Measurements from ENCODE around the gene SULT6B1. TPM values are rescaled to one million over a fixed set of nuclear protein-coding genes. Genes with fewer than 3 reads are reported as not detected.

Gene SULT6B1
- total RNA-seq, 1 experiment from 2014 or later: not detected

GRCh38 chr2:37146062-37146461, 42.4 kb downstream of the SULT6B1 start:
- H3K4ac ChIP-seq (ENCODE audit: low read depth, low read length): no peak overlapping the region
- no peak overlapping the region for H4K8ac ChIP-seq (replicated peaks; ENCODE audit: insufficient read length, low read depth, low read length)
- no peak overlapping the region for H3K27ac ChIP-seq (ENCODE audit: insufficient read length, low read depth, low read length)
- H3T11ph ChIP-seq (ENCODE audit: low read length): no peak overlapping the region
- H2BK12ac ChIP-seq (ENCODE audit: insufficient read length, low read depth, low read length): no peak overlapping the region
- H3K14ac ChIP-seq (ENCODE audit: insufficient read depth, low read length): no peak overlapping the region
- no peak overlapping the region for H2BK120ac ChIP-seq (ENCODE audit: low read depth, low read length, poor library complexity, severe bottlenecking)
- no peak overlapping the region for H4K91ac ChIP-seq (ENCODE audit: insufficient read length, low read depth, low read length)
- H3K18ac ChIP-seq (ENCODE audit: insufficient read length, low read depth, low read length): no peak overlapping the region
- no peak overlapping the region for H3K56ac ChIP-seq (ENCODE audit: insufficient read length, low read depth, low read length)
- no peaks in the 10 kb centered on the region for H3K27me3 ChIP-seq (ENCODE audit: insufficient read depth, low read length)
- TF ChIP-seq CTCF (conservative IDR thresholded peaks at IDR 0.05): no peak
- no peak overlapping the region for H3K23ac ChIP-seq (ENCODE audit: insufficient read length, low read depth, low read length)
- no peak overlapping the region for H2AFZ ChIP-seq (ENCODE audit: low read length)
- no peak overlapping the region for H3K4me2 ChIP-seq (ENCODE audit: insufficient read depth, insufficient read length, low read length)
- no peak overlapping the region for H4K5ac ChIP-seq (ENCODE audit: insufficient read length, low read depth, low read length)
- no peaks in the 10 kb centered on the region for H3K79me2 ChIP-seq (ENCODE audit: insufficient read depth, low read length)
- no peak for DNase-seq
- H3K79me1 ChIP-seq (ENCODE audit: insufficient read depth, low read depth, low read length, poor library complexity, severe bottlenecking): peaks cover 2% of the 10 kb centered on the region
- H2BK20ac ChIP-seq (ENCODE audit: low read depth, low read length, poor library complexity, severe bottlenecking): no peak overlapping the region
- H2BK15ac ChIP-seq (ENCODE audit: low read depth, low read length): no peak overlapping the region
- H3K4me3 Mint-ChIP-seq: no peak overlapping the region
- no peaks in the 10 kb centered on the region for H3K4me1 ChIP-seq (ENCODE audit: insufficient read depth, low read length)
- H3K27me3 Mint-ChIP-seq (ENCODE audit: low read depth): no peaks in the 10 kb centered on the region
- H3K36me3 Mint-ChIP-seq (ENCODE audit: insufficient read depth in 1 of 3, low read depth in 3 of 3): peaks cover 10 to 53% (median 43%) of the 10 kb centered on the region in 3 experiments; a peak in 6 of 7 replicates
- H3K27ac Mint-ChIP-seq: no peak overlapping the region
- no CpG with 5 or more reads among the region's 2 CpGs for WGBS (ENCODE audit: extremely low coverage, insufficient read length, low lambda C conversion rate)
- H2BK5ac ChIP-seq (ENCODE audit: insufficient read length, low read length): no peak overlapping the region
- no peaks in the 10 kb centered on the region for H3K9me3 Mint-ChIP-seq
- H4K20me1 ChIP-seq (ENCODE audit: control insufficient read depth, insufficient read depth, insufficient read length): no peaks in the 10 kb centered on the region
- H3K9me3 ChIP-seq (ENCODE audit: control insufficient read depth, low read depth, low read length): no peaks in the 10 kb centered on the region
- no peak overlapping the region for H3K9ac ChIP-seq (ENCODE audit: extremely low read depth, insufficient read length, low read length)
- no peak overlapping the region for H2AK5ac ChIP-seq (ENCODE audit: insufficient read length, low read length)
- peaks cover 6 to 9% of the 10 kb centered on the region in 2 experiments for H3K4me1 Mint-ChIP-seq
- H3K23me2 ChIP-seq (ENCODE audit: insufficient read length, low read depth, low read length, poor library complexity, severe bottlenecking): no peaks in the 10 kb centered on the region
